GM12892 (cell line): Measurements from ENCODE around the gene RBM6. TPM values are rescaled to one million over a fixed set of nuclear protein-coding genes. Genes with fewer than 3 reads are reported as not detected.
"Not testable (repeated sequence)": the region's sequence is repeated elsewhere in the genome, so short reads cannot be mapped to it uniquely, and the experiment has no call there.

ENCODE experiments used
- DNase-seq: peaks from one replicate; pipeline ENCODE4 v3.0.0; 2011; ENCODE audit not compliant: insufficient read length
- FAIRE-seq: peaks from 2 replicates; lab custom pipeline; 2011; peaks lifted over from hg19 to GRCh38; lab: Jason Lieb, UNC
- POLR2A ChIP-seq: IDR thresholded peaks from 2 replicates; pipeline ENCODE4 v1.6.1; 2011; ENCODE audit warnings: low read depth, low read length, control low read depth
- POLR2AphosphoS5 ChIP-seq: IDR thresholded peaks from 2 replicates; pipeline ENCODE4 v1.6.1; 2011; ENCODE audit warnings: low read depth, low read length, control low read depth
- TAF1 ChIP-seq: IDR thresholded peaks from 2 replicates; pipeline ENCODE4 v1.6.1; 2011; ENCODE audit warnings: low read depth, mild to moderate bottlenecking, control low read depth, low read length, borderline replicate concordance
- polyA plus RNA-seq: library from polyadenylated mRNA; unstranded; fragments of >200 nt; gene quantifications from one replicate; pipeline ENCODE4 v1.2.1, GENCODE V29; 2012; ENCODE audit warnings: missing spikeins, inconsistent platforms; ENCODE audit not compliant: missing spikeins

The RBM6 gene
- 106 TPM for polyA plus RNA-seq

- DNase-seq, result peak; percentile 96
- TF ChIP-seq POLR2A, result peak; percentile 88
- TF ChIP-seq TAF1, result 0 out of 2 replicates have a peak, but pooled peaks have one; percentile 38
- peak; percentile 94 for TF ChIP-seq POLR2AphosphoS5
- peak; percentile 99 for FAIRE-seq
Observed at GRCh38 chr3:49939858-49940666, at the start of gene RBM6. RBM6 (plus strand) TSS chr3:49940150; CDS start chr3:49962642, 22,492 bp downstream.

GRCh38 chr3:49895791-49896190 lies 44.2 kb upstream of the RBM6 start:
- TF ChIP-seq TAF1 (no peak), POLR2AphosphoS5 (no peak), POLR2A (no peak)
- FAIRE-seq (no peak), DNase-seq (no peak)

- FAIRE-seq (no peak), DNase-seq (no peak)
- no peak for TF ChIP-seq POLR2A
- no peak for TF ChIP-seq TAF1
- TF ChIP-seq POLR2AphosphoS5, result no peak
Observed at GRCh38 chr3:49896345-49896744, 43.6 kb upstream of the RBM6 start.

- no peak for DNase-seq
- no peak for FAIRE-seq
- TF ChIP-seq TAF1, result no peak
- no peak for TF ChIP-seq POLR2A
- TF ChIP-seq POLR2AphosphoS5, result no peak
Observed at GRCh38 chr3:49898991-49899390, 41.0 kb upstream of the RBM6 start.

DNA sequence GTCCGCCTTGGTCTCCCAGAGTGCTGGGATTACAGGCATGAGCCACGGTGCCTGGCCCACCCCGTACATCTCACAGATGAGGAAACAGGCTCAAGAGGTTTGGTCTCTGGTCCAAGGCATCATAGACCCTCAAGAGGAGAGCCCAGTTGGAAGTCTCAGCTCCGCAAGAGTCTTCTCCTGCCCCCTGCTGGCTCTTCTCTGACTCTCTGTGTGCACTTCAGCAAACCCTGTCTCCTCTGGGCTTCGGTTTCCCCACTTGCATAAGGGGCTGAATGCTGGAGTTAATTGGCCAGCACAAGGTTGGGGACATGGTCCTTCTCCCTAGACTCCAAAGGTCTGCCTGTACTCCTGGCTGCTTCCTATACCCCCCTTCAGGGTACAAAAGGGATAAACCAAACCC lies 40.1 kb upstream of the RBM6 start:
- TF ChIP-seq TAF1 (no peak), POLR2A (no peak), POLR2AphosphoS5 (no peak)
- FAIRE-seq (no peak), DNase-seq (no peak)

DNA sequence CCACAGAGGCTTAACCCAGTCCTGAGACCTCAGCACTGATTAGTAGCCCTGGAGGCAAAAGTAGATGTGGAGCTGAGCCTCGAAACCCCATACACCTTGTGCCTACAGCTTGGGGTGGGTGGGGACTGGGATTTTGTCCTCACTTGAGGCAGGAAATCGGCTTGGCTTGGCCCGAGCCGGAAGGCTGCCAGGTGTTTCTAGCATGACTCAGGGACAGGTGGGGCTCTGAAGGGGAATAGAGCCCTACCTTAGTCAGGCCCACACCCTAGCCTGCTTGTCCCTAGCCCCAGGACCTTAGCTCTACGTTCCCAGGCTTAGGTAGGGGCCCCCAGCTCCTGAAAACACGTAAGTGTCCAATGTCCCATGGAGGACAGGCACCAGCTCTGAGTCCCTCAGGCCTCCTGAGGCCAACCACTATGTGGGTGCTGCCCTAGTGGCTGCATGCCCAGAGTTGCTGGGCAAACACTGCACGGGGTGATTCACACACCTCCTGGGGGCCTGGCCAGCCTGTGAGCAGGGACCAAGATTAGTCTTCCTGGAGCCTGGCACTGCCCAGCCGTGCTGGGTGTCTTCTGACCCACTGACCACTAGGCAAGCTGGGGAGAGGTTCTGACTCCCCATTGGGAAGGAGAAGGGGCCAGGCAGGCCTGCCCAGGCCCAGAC lies 39.3 kb upstream of the RBM6 start:
- TF ChIP-seq TAF1 (no peak), POLR2A (no peak), POLR2AphosphoS5 (no peak)
- no peak for FAIRE-seq

DNA sequence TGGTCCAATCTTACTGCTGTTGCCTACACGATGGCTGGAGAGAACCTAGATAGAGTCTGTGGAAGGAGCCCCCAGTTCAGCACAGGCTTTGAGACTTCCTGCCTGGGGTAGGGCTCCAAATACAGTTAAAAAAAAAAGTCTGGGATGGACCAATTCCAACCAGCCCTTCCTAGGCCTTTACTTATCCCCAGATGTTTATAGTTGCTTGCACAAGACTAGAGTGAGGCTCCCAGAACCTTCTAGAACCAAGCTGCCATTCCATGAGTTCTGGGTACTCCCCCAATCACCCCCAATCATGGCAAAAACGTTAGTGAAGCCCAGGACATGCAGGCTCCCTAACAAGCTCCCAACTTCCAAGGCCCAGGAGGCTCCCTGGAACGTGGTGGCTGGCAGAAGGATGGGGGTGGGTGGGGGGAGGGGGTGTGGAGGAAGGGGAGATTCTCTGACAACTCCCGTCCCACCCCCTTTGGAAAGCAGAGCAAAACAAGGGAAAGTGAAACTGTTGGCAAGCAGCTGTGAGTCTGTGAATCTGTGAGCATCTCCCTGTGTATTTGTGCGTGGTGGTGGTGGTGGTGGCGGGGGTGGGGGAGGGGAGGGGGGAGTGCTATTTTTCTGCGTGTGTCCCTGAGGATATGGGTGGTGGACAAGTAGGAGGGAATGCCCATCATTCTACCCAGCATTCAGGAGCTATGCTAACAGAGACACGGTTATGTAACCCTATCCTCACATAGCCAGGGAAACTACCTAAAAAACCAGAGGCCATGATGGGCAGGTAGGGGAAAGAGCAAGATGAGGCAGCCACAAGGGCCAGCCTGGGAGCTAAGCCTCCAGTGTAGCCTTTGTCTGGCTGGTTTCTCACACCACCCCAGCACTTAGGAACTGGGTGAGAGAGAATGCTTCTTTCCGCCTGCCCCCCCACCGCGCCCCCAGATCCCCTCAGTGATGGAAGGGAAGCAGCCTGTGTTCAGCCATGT lies 38.3 kb upstream of the RBM6 start:
- TF ChIP-seq POLR2A (no peak), POLR2AphosphoS5 (no peak), TAF1 (no peak)
- DNase-seq (no peak), FAIRE-seq (peak; percentile 88)

More for the DNA sequence above, 39.3 kb upstream of the RBM6 start:
- DNase-seq, result no peak

GRCh38 chr3:49902511-49903345 lies 37.2 kb upstream of the RBM6 start:
- TF ChIP-seq POLR2A, result no peak
- DNase-seq (no peak), FAIRE-seq (no peak)

GRCh38 chr3:49903451-49904424 lies 36.2 kb upstream of the RBM6 start, which contains the start of gene MST1R:
MST1R (minus strand) TSS chr3:49903873; CDS start chr3:49903609, 264 bp downstream.
- DNase-seq, result peak; percentile 92
- FAIRE-seq, result peak; percentile 89
- TF ChIP-seq POLR2A (no peak), POLR2AphosphoS5 (no peak), TAF1 (no peak)

DNA sequence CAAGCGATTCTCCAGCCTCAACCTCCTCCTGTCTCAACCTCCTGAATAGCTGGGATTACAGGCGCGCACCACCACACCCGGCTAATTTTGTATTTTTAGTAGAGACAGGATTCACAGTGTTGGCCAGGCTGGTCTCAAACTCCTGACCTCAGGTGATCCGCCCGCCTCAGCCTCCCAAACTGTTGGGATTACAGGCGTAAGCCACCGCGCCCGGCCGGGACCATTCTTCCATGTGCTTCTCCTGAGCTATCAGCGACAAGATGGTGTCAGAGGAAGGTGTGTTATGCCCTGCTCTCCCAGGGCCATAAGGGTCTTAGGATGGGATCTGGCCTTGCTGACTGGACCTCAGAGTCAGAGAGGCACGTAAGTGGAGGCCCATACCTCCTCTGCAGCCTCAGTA lies 35.5 kb upstream of the RBM6 start:
- DNase-seq, FAIRE-seq: not testable (repeated sequence)
